CD4-positive, alpha-beta T cell (primary cell): ENCODE measurements around the gene DNAH2. TPM values are rescaled to one million over a fixed set of nuclear protein-coding genes. Genes with fewer than 3 reads are reported as not detected.

Experiments
- ATAC-seq: fragments of 200-7000 bp; cut with Tn5 transposase; one replicate; pipeline ENCODE4 v1.10.0; 2022; ENCODE audit warnings: mild to moderate bottlenecking; ENCODE audit not compliant: poor library complexity
- CTCF ChIA-PET: fragments of 350-600 bp; sonication (Branson Sonifier 250); formaldehyde crosslinking; loops from one replicate; lab custom pipeline; 2021; ENCODE audit warnings: antibody characterized with exemption, inconsistent platforms; lab: Charles Lee
- POLR2A ChIA-PET: fragments of 350-600 bp; sonication (Branson Sonifier 250); formaldehyde crosslinking; loops from one replicate; lab custom pipeline; 2021; ENCODE audit warnings: antibody characterized with exemption, inconsistent platforms; lab: Charles Lee
- DNase-seq, 14 experiments: peaks; one replicate each; pipeline ENCODE4 v3.0.0-alpha.2; 2013 to 2020; ENCODE audit warnings: mixed read lengths in 2 of 14
- H3K27ac ChIP-seq, 2 donors: one replicate each; pipeline versions ENCODE4 v1.5.1 to v1.7.0; 2013; ENCODE audit warnings: low read length in 2 of 2, low read depth in 1 of 2, mild to moderate bottlenecking in 1 of 2
- H3K27me3 ChIP-seq, 2 experiments: 1 replicate in 1 of 2; 2 replicates in 1 of 2; pipeline versions ENCODE4 v1.6.1 to v1.7.0; 2013; ENCODE audit warnings: low read length in 2 of 2, control low read depth in 1 of 2, mild to moderate bottlenecking in 1 of 2, moderate library complexity in 1 of 2; ENCODE audit not compliant: insufficient read depth in 2 of 2, control insufficient read depth in 1 of 2
- H3K36me3 ChIP-seq: one replicate; pipeline ENCODE4 v1.6.1; 2013; ENCODE audit warnings: low read length, control low read depth; ENCODE audit not compliant: insufficient read depth
- H3K4me1 ChIP-seq: one replicate; pipeline ENCODE4 v1.6.1; 2013; ENCODE audit warnings: low read length, control low read depth; ENCODE audit not compliant: insufficient read depth
- H3K4me3 ChIP-seq: one replicate; pipeline ENCODE4 v1.5.1; 2013; ENCODE audit warnings: mild to moderate bottlenecking, low read length, moderate library complexity
- H3K9me3 ChIP-seq, 2 experiments: 1 replicate in 1 of 2; 2 replicates in 1 of 2; pipeline versions ENCODE4 v1.6.1 to v1.7.0; 2013; ENCODE audit warnings: low read length in 2 of 2, mild to moderate bottlenecking in 2 of 2, control low read depth in 1 of 2, moderate library complexity in 1 of 2; ENCODE audit not compliant: control insufficient read depth in 1 of 2, insufficient read depth in 1 of 2
- H3K27ac Mint-ChIP-seq: one replicate; pipeline ENCODE4 v1.8.0; 2020; ENCODE audit warnings: mixed read lengths
- H3K27me3 Mint-ChIP-seq: one replicate; pipeline ENCODE4 v1.8.0; 2021; ENCODE audit warnings: mixed read lengths
- H3K36me3 Mint-ChIP-seq: one replicate; pipeline ENCODE4 v1.8.0; 2021; ENCODE audit warnings: low read depth, mixed read lengths
- H3K4me1 Mint-ChIP-seq: one replicate; pipeline ENCODE4 v1.8.0; 2021; ENCODE audit warnings: low read depth, mixed read lengths
- H3K4me3 Mint-ChIP-seq: one replicate; pipeline ENCODE4 v1.8.0; 2020; ENCODE audit warnings: mild to moderate bottlenecking, mixed read lengths
- H3K9me3 Mint-ChIP-seq: one replicate; pipeline ENCODE4 v1.8.0; 2020; ENCODE audit warnings: mixed read lengths
- intact Hi-C, 2 experiments: fragments of 100-400 bp; cut with DNase I in 1 of 2; cut with micrococcal nuclease in 1 of 2; formaldehyde crosslinking; loops; one replicate each; pipeline versions ENCODE4 v1.15.1 to v1.9.0; 2023 to 2025; cut with DNase I, micrococcal nuclease
- total RNA-seq, 174 experiments: library from RNA in 2 of 174; stranded (reverse) in 2 of 174; gene quantifications; one replicate each; pipeline ENCODE4 v1.2.3 and lab custom pipeline; 2021 to 2026
- TF ChIP-seq, protein P1 (sequence below): fragments of 200-600 bp; IDR thresholded peaks from one replicate; pipeline ENCODE4 v1.8.0; 2022; ENCODE audit warnings: antibody characterized with exemption, mild to moderate bottlenecking

Gene DNAH2
- total RNA-seq, 2 experiments from 2014 or later: not detected

DNA sequence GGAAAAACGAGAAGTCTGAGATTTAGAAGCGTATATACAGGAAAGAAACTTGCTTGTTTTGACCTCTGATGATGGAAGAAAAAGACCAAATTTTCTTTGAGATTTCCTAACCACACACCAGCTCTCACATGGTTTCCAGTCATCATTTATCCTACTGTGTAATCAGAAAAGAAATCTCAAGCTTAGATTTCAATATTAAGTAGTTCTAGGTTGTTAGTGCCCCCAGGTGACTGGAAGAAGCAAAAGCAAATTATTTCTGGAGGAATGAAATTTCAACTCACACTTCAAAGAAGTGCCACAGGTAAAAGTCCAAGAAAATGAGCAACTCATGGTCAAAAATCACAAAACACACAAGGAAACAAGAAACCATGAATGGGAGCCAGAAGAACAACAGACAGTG lies 64.7 kb downstream of the DNAH2 start:
- Mint-ChIP-seq H3K36me3 (no peaks in the 10 kb centered on the region), H3K4me3 (no peak overlapping the region), H3K27ac (no peak overlapping the region), H3K4me1 (no peaks in the 10 kb centered on the region), H3K27me3 (peaks cover 7% of the 10 kb centered on the region), H3K9me3 (no peaks in the 10 kb centered on the region)
- Histone ChIP-seq H3K9me3 (no peaks in the 10 kb centered on the region), H3K4me1 (no peaks in the 10 kb centered on the region), H3K36me3 (no peaks in the 10 kb centered on the region), H3K27ac (no peak overlapping the region), H3K27me3 (peaks cover 0 to 10% of the 10 kb centered on the region in 2 experiments), H3K4me3 (no peak overlapping the region)
- no peak for DNase-seq
- no peak for ATAC-seq
- TF ChIP-seq, protein P1, sequence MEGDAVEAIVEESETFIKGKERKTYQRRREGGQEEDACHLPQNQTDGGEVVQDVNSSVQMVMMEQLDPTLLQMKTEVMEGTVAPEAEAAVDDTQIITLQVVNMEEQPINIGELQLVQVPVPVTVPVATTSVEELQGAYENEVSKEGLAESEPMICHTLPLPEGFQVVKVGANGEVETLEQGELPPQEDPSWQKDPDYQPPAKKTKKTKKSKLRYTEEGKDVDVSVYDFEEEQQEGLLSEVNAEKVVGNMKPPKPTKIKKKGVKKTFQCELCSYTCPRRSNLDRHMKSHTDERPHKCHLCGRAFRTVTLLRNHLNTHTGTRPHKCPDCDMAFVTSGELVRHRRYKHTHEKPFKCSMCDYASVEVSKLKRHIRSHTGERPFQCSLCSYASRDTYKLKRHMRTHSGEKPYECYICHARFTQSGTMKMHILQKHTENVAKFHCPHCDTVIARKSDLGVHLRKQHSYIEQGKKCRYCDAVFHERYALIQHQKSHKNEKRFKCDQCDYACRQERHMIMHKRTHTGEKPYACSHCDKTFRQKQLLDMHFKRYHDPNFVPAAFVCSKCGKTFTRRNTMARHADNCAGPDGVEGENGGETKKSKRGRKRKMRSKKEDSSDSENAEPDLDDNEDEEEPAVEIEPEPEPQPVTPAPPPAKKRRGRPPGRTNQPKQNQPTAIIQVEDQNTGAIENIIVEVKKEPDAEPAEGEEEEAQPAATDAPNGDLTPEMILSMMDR: no peak
- CTCF ChIA-PET: no interaction called here
- POLR2A ChIA-PET: no interaction called here
- intact Hi-C loops: no loop called here

DNA sequence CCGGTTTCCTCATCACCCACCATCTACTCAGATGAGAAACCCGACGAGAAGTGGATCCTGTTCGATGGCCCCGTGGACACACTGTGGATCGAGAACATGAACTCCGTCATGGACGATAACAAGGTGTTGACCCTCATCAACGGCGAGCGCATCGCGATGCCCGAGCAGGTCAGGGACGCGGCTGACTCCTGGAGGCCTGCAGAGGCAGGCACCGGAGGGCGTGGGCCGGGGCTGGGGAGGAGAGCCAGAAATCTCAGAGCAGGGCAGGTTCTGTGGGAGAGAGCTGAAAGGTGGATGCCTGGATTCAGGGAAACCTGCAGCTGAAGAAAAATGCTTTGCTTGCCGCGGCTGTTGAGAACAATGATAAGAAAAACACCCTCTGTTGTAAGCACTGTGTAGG lies 69.3 kb downstream of the DNAH2 start:
- H3K9me3 Mint-ChIP-seq: no peaks in the 10 kb centered on the region
- H3K4me3 Mint-ChIP-seq: no peak overlapping the region
- H3K27ac Mint-ChIP-seq: no peak overlapping the region
- ChIA-PET CTCF (no interaction called here), POLR2A (no interaction called here)
- DNase-seq: no peak
- ATAC-seq: no peak
- intact Hi-C loops: no loop called here
- Histone ChIP-seq H3K36me3 (no peaks in the 10 kb centered on the region), H3K27ac (no peak overlapping the region), H3K9me3 (no peaks in the 10 kb centered on the region), H3K4me3 (no peak overlapping the region), H3K27me3 (peaks cover 0 to 6% of the 10 kb centered on the region in 2 experiments), H3K4me1 (no peaks in the 10 kb centered on the region)
- H3K27me3 Mint-ChIP-seq: no peaks in the 10 kb centered on the region
- TF ChIP-seq, protein P1: no peak
- H3K36me3 Mint-ChIP-seq: no peaks in the 10 kb centered on the region
- no peaks in the 10 kb centered on the region for H3K4me1 Mint-ChIP-seq

DNA sequence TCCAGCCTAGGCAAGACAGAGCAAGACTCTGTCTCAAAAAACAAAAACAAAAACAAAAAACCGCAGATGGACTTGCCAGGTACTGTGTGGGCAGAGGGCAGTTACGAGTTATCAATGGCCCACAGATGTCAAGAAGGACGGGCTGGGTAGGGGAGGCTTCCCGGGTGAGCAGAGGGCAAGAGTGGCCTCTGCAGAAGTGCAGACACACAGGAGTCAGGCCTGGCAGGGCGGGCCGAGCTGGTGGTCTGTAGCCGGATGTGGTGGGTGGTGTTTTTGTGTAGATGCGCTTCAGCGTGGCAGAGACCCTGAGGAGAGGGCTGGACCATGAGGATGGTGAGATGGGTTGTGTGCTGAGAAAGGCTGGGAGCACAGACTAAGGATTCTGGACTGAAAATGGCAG lies 71.6 kb downstream of the DNAH2 start:
- Histone ChIP-seq H3K36me3 (no peaks in the 10 kb centered on the region), H3K4me1 (no peaks in the 10 kb centered on the region), H3K27me3 (no peaks in the 10 kb centered on the region), H3K27ac (no peak overlapping the region), H3K4me3 (no peak overlapping the region), H3K9me3 (no peaks in the 10 kb centered on the region)
- intact Hi-C loops: no loop called here
- no peak for ATAC-seq
- no peaks in the 10 kb centered on the region for H3K4me1 Mint-ChIP-seq
- no peak overlapping the region for H3K4me3 Mint-ChIP-seq
- H3K27ac Mint-ChIP-seq: no peak overlapping the region
- no peak for DNase-seq
- POLR2A ChIA-PET: no interaction called here
- no peaks in the 10 kb centered on the region for H3K9me3 Mint-ChIP-seq
- H3K36me3 Mint-ChIP-seq: no peaks in the 10 kb centered on the region
- TF ChIP-seq, protein P1: no peak
- no peaks in the 10 kb centered on the region for H3K27me3 Mint-ChIP-seq
- CTCF ChIA-PET: no interaction called here
